SK-N-SH (cell line): ENCODE results near the gene TFCP2.

Experiments used
- CTCF ChIP-seq: fragments of 200-600 bp; sonication (generic); IDR thresholded peaks from 2 replicates; pipeline ENCODE4 v1.6.1; 2017; ENCODE audit warnings: antibody characterized with exemption, mild to moderate bottlenecking, moderate library complexity
- GABPA ChIP-seq: IDR thresholded peaks from 2 replicates; pipeline ENCODE4 v1.4.0; 2012; ENCODE audit warnings: low read depth, mild to moderate bottlenecking
- GATA2 ChIP-seq: sonication (generic); formaldehyde crosslinking; IDR thresholded peaks from 2 replicates; pipeline ENCODE4 v1.5.0; 2020; ENCODE audit warnings: mild to moderate bottlenecking, missing genetic modification reagents
- POLR2AphosphoS5 ChIP-seq: IDR thresholded peaks from 2 replicates; pipeline ENCODE4 v1.6.1; 2012; ENCODE audit warnings: low read depth, low read length
- RXRA ChIP-seq: IDR thresholded peaks from 2 replicates; pipeline ENCODE4 v1.4.0; 2012; ENCODE audit warnings: low read depth, mild to moderate bottlenecking, borderline replicate concordance
- SMC3 ChIP-seq: IDR thresholded peaks from 2 replicates; pipeline ENCODE4 v1.6.1; 2012; ENCODE audit warnings: low read depth, low read length, improper control_type of control experiment
- USF1 ChIP-seq: IDR thresholded peaks from 2 replicates; pipeline ENCODE4 v1.4.0; 2012; ENCODE audit warnings: low read depth, borderline replicate concordance

- TF ChIP-seq CTCF (no peak), GATA2 (CRISPR knock-in tag) (no peak), SMC3 (no peak), USF1 (no peak), GABPA (no peak), POLR2AphosphoS5 (no peak), RXRA (no peak)
These were observed 27.9 kb upstream of the TFCP2 start for GRCh38 chr12:51200806-51201205.
